HG02642 (cell line): ENCODE measurements around the gene POLR2L.

Source experiments
- ATAC-seq: cut with Tn5 transposase; IDR thresholded peaks from one replicate; pipeline ENCODE4 v1.9.1; 2021; ENCODE audit warnings: mild to moderate bottlenecking; ENCODE audit not compliant: unreplicated experiment, poor library complexity

POLR2L gene

GRCh38 chr11:839875-840617 lies 2.3 kb downstream of the POLR2L start:
- ATAC-seq: no peak

DNA sequence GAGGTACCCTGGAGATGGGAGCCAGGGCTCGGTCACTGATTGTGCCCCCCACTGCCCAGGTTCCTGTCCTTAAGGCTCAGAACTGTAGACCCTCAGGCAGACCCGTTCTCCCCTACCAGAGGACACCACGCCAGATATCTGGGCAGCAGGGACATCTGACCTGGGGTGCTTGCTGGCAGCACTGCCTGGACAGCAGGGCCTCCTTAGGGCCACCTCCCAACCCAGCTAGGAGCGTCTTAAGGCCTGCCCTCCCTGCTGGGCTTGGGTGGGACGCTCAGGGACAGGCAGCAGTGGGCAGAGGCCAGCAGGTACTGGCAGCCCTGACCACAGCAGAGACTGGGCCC lies 3.1 kb downstream of the POLR2L start:
- ATAC-seq: no peak

- no peak for ATAC-seq
Measured at GRCh38 chr11:838441-839279, 3.7 kb downstream of the POLR2L start.

- ATAC-seq: no peak
Measured at GRCh38 chr11:837990-838307, 4.4 kb downstream of the POLR2L start.

GRCh38 chr11:837189-837989 lies 4.9 kb downstream of the POLR2L start:
- ATAC-seq: no peak

DNA sequence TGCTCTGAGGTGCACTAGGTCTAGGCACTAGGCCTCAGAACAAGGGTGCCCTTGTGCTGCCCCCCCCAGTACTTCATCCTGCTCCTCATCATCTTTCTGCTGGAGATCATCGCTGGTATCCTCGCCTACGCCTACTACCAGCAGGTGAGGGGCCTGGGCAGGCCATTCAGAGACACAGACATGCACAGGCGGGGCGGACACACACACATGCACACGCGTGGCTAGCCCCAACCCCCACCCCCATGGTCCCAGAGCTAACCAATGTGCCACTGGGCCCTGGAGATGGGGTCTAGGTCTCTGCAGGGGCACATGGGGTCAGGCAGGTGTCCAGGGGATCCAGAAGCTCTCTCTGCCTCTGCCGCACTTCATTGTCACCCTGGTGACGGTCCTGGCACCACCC lies 5.6 kb downstream of the POLR2L start:
- no peak for ATAC-seq

- ATAC-seq: no peak
Measured at GRCh38 chr11:836274-836673, 6.1 kb downstream of the POLR2L start.

DNA sequence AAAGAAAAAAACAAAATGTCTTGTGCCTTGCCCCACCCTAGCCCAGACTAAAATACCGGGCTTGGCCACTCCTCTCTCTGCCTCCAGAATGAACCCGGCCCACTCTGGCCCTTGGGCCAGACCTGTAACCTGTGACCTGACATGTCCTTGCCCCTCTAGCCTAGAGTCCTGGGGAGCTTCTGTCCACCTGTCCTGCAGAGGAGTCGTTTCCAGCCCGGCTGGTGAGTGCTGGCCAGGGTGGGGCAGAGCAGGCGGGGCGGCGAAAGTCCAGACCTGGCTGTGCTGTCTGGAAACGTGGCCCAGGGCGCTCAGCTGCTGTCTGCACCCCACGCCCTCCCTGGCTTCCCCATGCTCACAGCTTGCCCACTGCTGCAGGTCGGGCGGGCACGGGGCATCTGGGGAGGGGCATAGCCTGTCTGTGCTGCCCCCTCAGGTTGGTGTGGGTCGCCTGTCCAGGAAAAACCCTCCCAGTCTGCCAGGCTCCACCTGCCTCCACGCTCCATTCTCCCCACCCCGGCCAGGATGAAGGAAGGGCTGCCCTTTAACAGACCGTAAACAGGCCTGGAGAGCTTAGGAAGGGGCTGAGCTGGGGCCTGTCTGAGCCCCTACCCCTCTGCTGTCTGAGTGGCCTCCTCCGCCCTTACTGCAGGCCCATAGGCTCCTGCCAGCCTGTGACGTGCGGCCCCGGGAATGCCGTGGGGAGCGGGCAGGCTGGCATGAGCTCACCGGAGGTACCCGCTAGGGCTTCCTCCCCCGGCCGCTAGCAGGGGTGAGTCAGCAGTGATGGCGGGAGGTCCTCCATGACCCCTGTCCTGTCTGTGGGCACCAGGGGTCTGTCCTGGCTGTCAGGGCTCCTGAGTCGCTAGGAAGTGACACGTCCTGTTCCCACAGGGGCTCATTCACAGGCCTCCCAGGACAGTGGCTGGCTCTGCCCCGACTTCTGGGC lies 7.7 kb downstream of the POLR2L start:
- ATAC-seq: no peak

GRCh38 chr11:833849-834311 lies 8.4 kb downstream of the POLR2L start:
- ATAC-seq: no peak

- ATAC-seq: peak; percentile 24
Measured at GRCh38 chr11:833114-833791, 9.1 kb downstream of the POLR2L start.

DNA sequence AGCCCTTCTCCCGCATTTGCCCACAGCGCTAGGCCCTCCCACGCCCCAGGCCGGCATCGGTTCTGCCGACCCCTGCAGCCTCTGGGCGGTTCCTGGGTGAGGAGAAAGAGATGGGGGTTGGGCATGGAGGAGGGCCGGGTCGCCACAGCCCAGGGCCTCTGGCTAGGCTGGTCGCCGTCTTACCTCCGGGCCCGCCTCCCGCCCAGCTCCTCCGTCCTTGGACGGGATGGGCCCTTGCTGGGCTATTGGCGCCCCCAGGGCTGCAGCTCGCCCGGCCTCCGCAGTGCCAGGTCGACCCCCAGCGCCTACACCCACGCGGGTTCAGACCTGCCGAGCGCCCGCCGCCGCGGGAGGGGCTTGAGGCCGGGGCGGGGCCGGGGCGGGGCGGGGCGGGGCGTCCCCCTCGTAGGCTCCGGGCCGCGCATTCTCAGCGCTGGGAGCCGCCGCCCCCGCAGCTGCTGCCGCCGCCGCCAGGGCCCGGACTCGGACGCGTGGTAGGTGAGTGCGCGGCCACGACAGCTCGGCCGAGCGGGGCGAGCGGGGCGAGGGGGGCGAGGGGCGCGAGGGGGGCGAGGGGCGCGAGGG lies 9.7 kb downstream of the POLR2L start, which contains the start of gene CD151:
Gene CD151 (plus strand): TSS at position 424 of the 585 bp plus-strand sequence. CDS start 3,118 bp downstream, outside the sequence.
- peak; percentile 46 for ATAC-seq

DNA sequence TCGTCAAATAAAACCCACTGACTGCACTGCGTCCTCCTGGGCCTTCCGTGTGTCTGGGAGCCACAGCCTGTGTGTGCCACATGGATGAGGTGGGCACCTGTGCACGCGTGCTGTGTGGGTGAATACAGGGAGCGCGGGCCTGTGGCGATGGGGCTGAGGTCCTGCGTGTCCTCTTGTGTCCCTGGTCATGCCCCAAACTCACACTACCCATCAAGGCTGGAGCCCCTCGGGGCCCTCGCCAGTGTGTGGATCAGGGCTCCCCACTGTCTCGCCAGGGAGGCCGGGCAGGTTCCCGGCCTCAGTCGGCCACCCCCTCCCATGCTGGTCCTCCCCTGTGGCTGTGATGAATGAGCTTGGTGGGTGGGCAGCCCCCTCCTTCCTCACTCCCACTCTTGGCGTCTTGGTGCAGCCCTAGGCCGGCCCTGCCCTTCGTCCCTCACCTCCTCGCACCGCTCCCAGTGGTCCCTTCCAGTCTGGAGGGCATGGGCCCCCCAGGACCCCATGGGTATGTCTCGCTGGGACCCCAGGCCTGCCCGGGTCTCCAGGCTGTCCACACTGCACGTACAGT lies 10.3 kb downstream of the POLR2L start:
- ATAC-seq: no peak

GRCh38 chr11:831118-831864 lies 11.0 kb downstream of the POLR2L start:
- ATAC-seq: no peak

DNA sequence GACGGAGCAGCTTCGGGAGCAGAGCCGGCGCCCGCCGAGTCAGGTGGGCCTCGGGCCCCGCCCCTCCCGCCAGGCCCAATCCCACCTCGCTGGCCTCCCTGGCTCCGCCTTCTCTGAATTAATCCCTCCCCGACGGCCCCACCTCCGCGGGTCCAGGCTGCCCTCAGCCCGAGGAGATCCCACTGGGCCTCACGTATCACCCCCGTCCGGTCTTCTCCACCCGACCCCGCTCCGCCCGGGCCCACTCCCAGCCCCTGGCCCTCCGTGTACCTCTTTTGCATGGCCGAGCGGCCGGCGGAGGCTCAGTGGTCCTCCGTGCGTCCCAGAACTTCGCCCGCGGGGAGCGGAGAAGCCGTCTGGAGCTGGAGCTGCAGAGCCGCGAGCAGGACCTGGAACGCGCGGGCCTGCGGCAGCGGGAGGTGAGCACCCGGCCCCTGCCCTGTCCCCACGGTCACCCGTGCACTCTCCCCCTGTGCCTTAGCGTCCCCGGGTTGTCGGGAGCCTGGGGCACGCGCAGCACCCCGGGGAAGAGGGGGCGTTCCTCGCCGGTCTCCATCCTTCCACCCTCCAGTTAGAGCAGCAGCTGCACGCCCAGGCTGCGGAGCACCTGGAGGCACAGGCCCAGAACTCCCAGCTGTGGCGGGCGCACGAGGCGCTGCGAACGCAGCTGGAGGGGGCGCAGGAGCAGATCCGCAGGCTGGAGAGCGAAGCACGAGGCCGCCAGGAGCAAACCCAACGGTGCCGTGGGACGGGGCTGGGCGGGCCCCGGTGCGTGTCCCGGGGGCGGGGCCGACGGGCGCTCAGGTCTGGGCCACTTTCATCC lies 11.8 kb downstream of the POLR2L start:
- ATAC-seq: peak; percentile 29

GRCh38 chr11:829847-830294 lies 12.5 kb downstream of the POLR2L start:
- no peak for ATAC-seq

DNA sequence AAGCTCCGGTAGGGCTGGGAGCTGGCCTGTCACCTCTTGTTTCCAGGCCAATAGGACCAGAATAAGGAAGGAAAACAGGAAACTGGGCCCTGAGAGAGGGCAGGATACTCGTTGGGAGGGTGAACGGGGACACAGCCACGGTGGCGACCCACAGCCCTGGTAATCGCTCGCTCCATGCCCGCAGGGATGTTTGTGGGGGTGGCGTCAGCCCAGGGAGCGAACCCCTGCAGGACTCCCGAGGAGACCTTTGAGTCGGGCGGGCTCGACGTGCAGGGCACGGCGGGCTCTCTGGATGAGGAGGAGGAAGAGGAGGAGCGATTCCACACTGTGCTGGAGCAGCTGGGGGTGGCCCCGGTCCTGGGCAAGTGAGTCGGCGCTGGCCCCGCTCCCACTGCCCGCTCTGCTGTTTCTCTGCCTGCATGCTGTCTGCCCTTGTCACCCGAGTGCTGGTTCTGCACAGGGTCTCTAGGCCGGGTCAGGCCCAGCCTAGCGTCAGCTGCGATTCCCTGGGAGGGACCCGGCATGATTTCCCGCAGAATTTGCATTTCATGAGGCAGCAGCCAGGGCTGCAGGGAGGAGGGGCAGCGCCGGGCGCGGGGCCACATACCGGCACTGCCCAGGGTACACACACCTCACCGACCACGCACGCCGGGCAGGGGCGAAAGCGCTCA lies 13.0 kb downstream of the POLR2L start:
- ATAC-seq: no peak
